Thyroid gland (tissue), 4 donors: ENCODE data around the gene NRIP2.

Experiments used
- POLR2A ChIP-seq, 2 donors: fragments of 450-650 bp; IDR thresholded peaks; one replicate each; pipeline ENCODE4 v1.6.1; 2017; ENCODE audit warnings: antibody characterized with exemption in 2 of 2, mild to moderate bottlenecking in 2 of 2, moderate library complexity in 1 of 2
- TF ChIP-seq, protein P1 (sequence below), 6 experiments: fragments of 200-600 bp in 3 of 6; fragments of 450-650 bp in 3 of 6; sonication (generic) in 3 of 6; IDR thresholded peaks; one replicate each; pipeline ENCODE4 v1.5.1; 2016 to 2019; ENCODE audit warnings: antibody characterized with exemption in 6 of 6, mild to moderate bottlenecking in 2 of 6, inconsistent platforms in 1 of 6, moderate library complexity in 1 of 6

DNA sequence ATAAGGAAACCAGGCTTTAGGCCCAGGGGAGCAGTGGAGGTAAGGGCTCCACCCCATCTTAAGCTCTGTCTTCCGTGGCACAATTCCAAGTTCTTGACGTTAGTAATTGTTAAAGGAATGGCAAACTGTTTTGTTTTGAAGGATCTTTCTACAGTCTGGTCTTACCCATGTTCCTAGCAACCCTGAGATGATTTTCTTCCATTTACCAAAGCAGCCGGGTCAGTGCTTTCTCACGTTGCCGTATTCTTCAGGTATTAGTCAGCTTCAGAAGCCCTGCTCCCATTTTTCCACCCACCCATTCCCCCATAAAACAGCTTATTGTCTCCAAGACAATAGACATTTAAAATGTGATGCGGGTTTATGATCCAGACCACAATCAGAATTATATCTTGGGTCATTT, 10.3 kb downstream of the NRIP2 start:
- TF ChIP-seq, protein P1, sequence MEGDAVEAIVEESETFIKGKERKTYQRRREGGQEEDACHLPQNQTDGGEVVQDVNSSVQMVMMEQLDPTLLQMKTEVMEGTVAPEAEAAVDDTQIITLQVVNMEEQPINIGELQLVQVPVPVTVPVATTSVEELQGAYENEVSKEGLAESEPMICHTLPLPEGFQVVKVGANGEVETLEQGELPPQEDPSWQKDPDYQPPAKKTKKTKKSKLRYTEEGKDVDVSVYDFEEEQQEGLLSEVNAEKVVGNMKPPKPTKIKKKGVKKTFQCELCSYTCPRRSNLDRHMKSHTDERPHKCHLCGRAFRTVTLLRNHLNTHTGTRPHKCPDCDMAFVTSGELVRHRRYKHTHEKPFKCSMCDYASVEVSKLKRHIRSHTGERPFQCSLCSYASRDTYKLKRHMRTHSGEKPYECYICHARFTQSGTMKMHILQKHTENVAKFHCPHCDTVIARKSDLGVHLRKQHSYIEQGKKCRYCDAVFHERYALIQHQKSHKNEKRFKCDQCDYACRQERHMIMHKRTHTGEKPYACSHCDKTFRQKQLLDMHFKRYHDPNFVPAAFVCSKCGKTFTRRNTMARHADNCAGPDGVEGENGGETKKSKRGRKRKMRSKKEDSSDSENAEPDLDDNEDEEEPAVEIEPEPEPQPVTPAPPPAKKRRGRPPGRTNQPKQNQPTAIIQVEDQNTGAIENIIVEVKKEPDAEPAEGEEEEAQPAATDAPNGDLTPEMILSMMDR (IDR thresholded peaks at IDR 0.05), result no peak
- no peak for TF ChIP-seq POLR2A (IDR thresholded peaks at IDR 0.05)
